Stimulated activated CD4-positive, alpha-beta T cell treated with anti-CD3 and anti-CD28 coated beads, Interleukin-2, amount 100 ng/mL, for 24 hours (primary cell): ENCODE measurements around the gene BAZ2A.
"Not testable (repeated sequence)": the region's sequence is repeated elsewhere in the genome, so short reads cannot be mapped to it uniquely, and the experiment has no call there.

Experiments used
- DNase-seq, 2 donors: peaks; one replicate each; pipeline ENCODE4 v3.0.0-alpha.2; 2020

BAZ2A gene

GRCh38 chr12:56593909-56594621 lies 36.1 kb downstream of the BAZ2A start:
- peak; percentile 63 to 70 for DNase-seq

GRCh38 chr12:56591961-56592360 lies 38.2 kb downstream of the BAZ2A start:
- DNase-seq = no peak

- DNase-seq = no peak
Observed at GRCh38 chr12:56591126-56591525, 39.0 kb downstream of the BAZ2A start.

GRCh38 chr12:56590237-56590830 lies 39.8 kb downstream of the BAZ2A start:
- DNase-seq = no peak

GRCh38 chr12:56589783-56590182 lies 40.3 kb downstream of the BAZ2A start:
- DNase-seq = no peak

GRCh38 chr12:56585098-56585497 lies 45.0 kb downstream of the BAZ2A start:
- DNase-seq = no peak

GRCh38 chr12:56581418-56582145 lies 48.5 kb downstream of the BAZ2A start:
- no peak for DNase-seq

GRCh38 chr12:56578983-56579546 lies 51.1 kb downstream of the BAZ2A start:
- no peak for DNase-seq

- not testable (repeated sequence) for DNase-seq
Observed at GRCh38 chr12:56577248-56577647, 52.9 kb downstream of the BAZ2A start.

- no peak for DNase-seq
Observed at GRCh38 chr12:56574210-56574609, 55.9 kb downstream of the BAZ2A start.

- no peak for DNase-seq
Observed at GRCh38 chr12:56572288-56572687, 57.8 kb downstream of the BAZ2A start.

- DNase-seq = no peak
Observed at GRCh38 chr12:56571121-56571520, 59.0 kb downstream of the BAZ2A start.

GRCh38 chr12:56568146-56568545 lies 62.0 kb downstream of the BAZ2A start:
- no peak for DNase-seq

GRCh38 chr12:56565510-56566101 lies 64.5 kb downstream of the BAZ2A start:
- peak; percentile 23 to 35 for DNase-seq

GRCh38 chr12:56551070-56551469 lies 79.1 kb downstream of the BAZ2A start:
- DNase-seq = no peak

GRCh38 chr12:56546680-56547079 lies 83.4 kb downstream of the BAZ2A start:
- no peak for DNase-seq
